CD4-positive, alpha-beta T cell (primary cell): ENCODE data around the gene ZNRF3. TPM values are rescaled to one million over a fixed set of nuclear protein-coding genes. Genes with fewer than 3 reads are reported as not detected.
A peak's percentile ranks its signal among the peaks of the same experiment; 100 is the strongest.

ENCODE experiments used
- ATAC-seq: fragments of 200-7000 bp; cut with Tn5 transposase; one replicate; pipeline ENCODE4 v1.10.0; 2022; ENCODE audit warnings: mild to moderate bottlenecking; ENCODE audit not compliant: poor library complexity
- CTCF ChIA-PET: fragments of 350-600 bp; sonication (Branson Sonifier 250); formaldehyde crosslinking; loops from one replicate; lab custom pipeline; 2021; ENCODE audit warnings: antibody characterized with exemption, inconsistent platforms; lab: Charles Lee
- POLR2A ChIA-PET: fragments of 350-600 bp; sonication (Branson Sonifier 250); formaldehyde crosslinking; loops from one replicate; lab custom pipeline; 2021; ENCODE audit warnings: antibody characterized with exemption, inconsistent platforms; lab: Charles Lee
- DNase-seq, 14 experiments: peaks; one replicate each; pipeline ENCODE4 v3.0.0-alpha.2; 2013 to 2020; ENCODE audit warnings: mixed read lengths in 2 of 14
- H3K27ac ChIP-seq, 2 donors: one replicate each; pipeline versions ENCODE4 v1.5.1 to v1.7.0; 2013; ENCODE audit warnings: low read length in 2 of 2, low read depth in 1 of 2, mild to moderate bottlenecking in 1 of 2
- H3K27me3 ChIP-seq, 2 experiments: 1 replicate in 1 of 2; 2 replicates in 1 of 2; pipeline versions ENCODE4 v1.6.1 to v1.7.0; 2013; ENCODE audit warnings: low read length in 2 of 2, control low read depth in 1 of 2, mild to moderate bottlenecking in 1 of 2, moderate library complexity in 1 of 2; ENCODE audit not compliant: insufficient read depth in 2 of 2, control insufficient read depth in 1 of 2
- H3K36me3 ChIP-seq: one replicate; pipeline ENCODE4 v1.6.1; 2013; ENCODE audit warnings: low read length, control low read depth; ENCODE audit not compliant: insufficient read depth
- H3K4me1 ChIP-seq: one replicate; pipeline ENCODE4 v1.6.1; 2013; ENCODE audit warnings: low read length, control low read depth; ENCODE audit not compliant: insufficient read depth
- H3K4me3 ChIP-seq: one replicate; pipeline ENCODE4 v1.5.1; 2013; ENCODE audit warnings: mild to moderate bottlenecking, low read length, moderate library complexity
- H3K9me3 ChIP-seq, 2 experiments: 1 replicate in 1 of 2; 2 replicates in 1 of 2; pipeline versions ENCODE4 v1.6.1 to v1.7.0; 2013; ENCODE audit warnings: low read length in 2 of 2, mild to moderate bottlenecking in 2 of 2, control low read depth in 1 of 2, moderate library complexity in 1 of 2; ENCODE audit not compliant: control insufficient read depth in 1 of 2, insufficient read depth in 1 of 2
- H3K27ac Mint-ChIP-seq: one replicate; pipeline ENCODE4 v1.8.0; 2020; ENCODE audit warnings: mixed read lengths
- H3K27me3 Mint-ChIP-seq: one replicate; pipeline ENCODE4 v1.8.0; 2021; ENCODE audit warnings: mixed read lengths
- H3K36me3 Mint-ChIP-seq: one replicate; pipeline ENCODE4 v1.8.0; 2021; ENCODE audit warnings: low read depth, mixed read lengths
- H3K4me1 Mint-ChIP-seq: one replicate; pipeline ENCODE4 v1.8.0; 2021; ENCODE audit warnings: low read depth, mixed read lengths
- H3K4me3 Mint-ChIP-seq: one replicate; pipeline ENCODE4 v1.8.0; 2020; ENCODE audit warnings: mild to moderate bottlenecking, mixed read lengths
- H3K9me3 Mint-ChIP-seq: one replicate; pipeline ENCODE4 v1.8.0; 2020; ENCODE audit warnings: mixed read lengths
- CTCF ChIP-seq: fragments of 200-600 bp; IDR thresholded peaks from one replicate; pipeline ENCODE4 v1.8.0; 2022; ENCODE audit warnings: antibody characterized with exemption, mild to moderate bottlenecking
- intact Hi-C, 2 experiments: fragments of 100-400 bp; cut with DNase I in 1 of 2; cut with micrococcal nuclease in 1 of 2; formaldehyde crosslinking; loops; one replicate each; pipeline versions ENCODE4 v1.15.1 to v1.9.0; 2023 to 2025; cut with DNase I, micrococcal nuclease
- total RNA-seq, 174 experiments: library from RNA in 2 of 174; stranded (reverse) in 2 of 174; gene quantifications; one replicate each; pipeline ENCODE4 v1.2.3 and lab custom pipeline; 2021 to 2026

The ZNRF3 gene
- total RNA-seq, 2 experiments from 2014 or later: 0.38 to 0.61 TPM

- ATAC-seq (no peak), DNase-seq (no peak)
- Mint-ChIP-seq H3K27ac (no peak overlapping the region), H3K4me1 (peaks cover 13% of the 10 kb centered on the region), H3K4me3 (no peak overlapping the region), H3K9me3 (no peaks in the 10 kb centered on the region), H3K36me3 (no peaks in the 10 kb centered on the region), H3K27me3 (peaks cover 49% of the 10 kb centered on the region)
- Histone ChIP-seq H3K9me3 (no peaks in the 10 kb centered on the region), H3K27ac (no peak overlapping the region), H3K36me3 (no peaks in the 10 kb centered on the region), H3K4me3 (no peak overlapping the region), H3K27me3 (peaks cover 0 to under 1% of the 10 kb centered on the region in 2 experiments), H3K4me1 (peaks cover 4% of the 10 kb centered on the region)
- CTCF ChIA-PET: no interaction called here
- POLR2A ChIA-PET: no interaction called here
- intact Hi-C loops: no loop called here
- no peak for TF ChIP-seq CTCF
Observed at GRCh38 chr22:29065468-29066190, 182.3 kb downstream of the ZNRF3 start.

- POLR2A ChIA-PET: no interaction called here
- DNase-seq (no peak), ATAC-seq (no peak)
- Histone ChIP-seq H3K27me3 (peaks cover 19 to 25% of the 10 kb centered on the region in 2 experiments), H3K4me1 (peaks cover 37% of the 10 kb centered on the region), H3K4me3 (no peak overlapping the region), H3K27ac (no peak overlapping the region), H3K36me3 (no peaks in the 10 kb centered on the region), H3K9me3 (peaks cover 0 to 14% of the 10 kb centered on the region in 2 experiments)
- peaks cover 39% of the 10 kb centered on the region for H3K27me3 Mint-ChIP-seq
- H3K4me1 Mint-ChIP-seq: peaks cover 37% of the 10 kb centered on the region
- no peaks in the 10 kb centered on the region for H3K9me3 Mint-ChIP-seq
- H3K27ac Mint-ChIP-seq: no peak overlapping the region
- no peak for TF ChIP-seq CTCF
- intact Hi-C loops: no loop called here
- CTCF ChIA-PET: no interaction called here
- peak overlapping the region; percentile 46 for H3K4me3 Mint-ChIP-seq
- H3K36me3 Mint-ChIP-seq: no peaks in the 10 kb centered on the region
Observed at GRCh38 chr22:29069463-29069862, 186.1 kb downstream of the ZNRF3 start.

- H3K9me3 Mint-ChIP-seq: no peaks in the 10 kb centered on the region
- TF ChIP-seq CTCF: no peak
- no peaks in the 10 kb centered on the region for H3K36me3 Mint-ChIP-seq
- CTCF ChIA-PET: no interaction called here
- no peaks in the 10 kb centered on the region for H3K36me3 ChIP-seq
- peaks cover 37% of the 10 kb centered on the region for H3K4me1 ChIP-seq
- intact Hi-C loops: loop anchor here in 1 of 2 experiments (5.0 kb wide), 1 partner anchor 328 kb away; the partner anchor contains the start of genes CHEK2 and HSCB
- no peak overlapping the region for H3K4me3 ChIP-seq
- H3K27ac ChIP-seq: no peak overlapping the region
- POLR2A ChIA-PET: no interaction called here
- peaks cover 28 to 35% of the 10 kb centered on the region in 2 experiments for H3K27me3 ChIP-seq
- H3K4me1 Mint-ChIP-seq: peaks cover 36% of the 10 kb centered on the region
- ATAC-seq: no peak
- no peak overlapping the region for H3K27ac Mint-ChIP-seq
- DNase-seq: no peak
- H3K27me3 Mint-ChIP-seq: peaks cover 45% of the 10 kb centered on the region
- peaks cover 0 to 14% of the 10 kb centered on the region in 2 experiments for H3K9me3 ChIP-seq
- H3K4me3 Mint-ChIP-seq: peak overlapping the region; percentile 89
Observed at GRCh38 chr22:29070490-29070889, 187.1 kb downstream of the ZNRF3 start.
